ENCODE results near the gene PLP2.

PLP2 gene

GRCh38 chrX:49199906-49200771 lies 28.4 kb downstream of the PLP2 start, which contains the start of gene SYP:
TSS of gene SYP (minus strand) at chrX:49200193. CDS start at chrX:49200186, 7 bp downstream.
- H3K36me3 ChIP-seq (ENCODE audit: control insufficient read depth, low read length), result no peaks in the 10 kb centered on the region
- no peaks in the 10 kb centered on the region for H4K20me1 ChIP-seq (ENCODE audit: control insufficient read depth, insufficient read depth, low read depth, low read length)
- H3K27me3 ChIP-seq (ENCODE audit: control insufficient read depth, low read length), result no peaks in the 10 kb centered on the region; the same call in 1 of the 2 replicates
- no peaks in the 10 kb centered on the region for H3F3A ChIP-seq (ENCODE audit: control insufficient read depth, insufficient read depth)
- no peak for TF ChIP-seq EZH2phosphoT487 (IDR thresholded peaks at IDR 0.05; ENCODE audit: borderline replicate concordance, low read length)
- no peak for TF ChIP-seq CTCF (IDR thresholded peaks at IDR 0.05; ENCODE audit: low read depth, low read length, poor library complexity, severe bottlenecking)
- H3K4me1 ChIP-seq (ENCODE audit: control insufficient read depth, low read length), result peaks cover 6% of the 10 kb centered on the region
- H3K4me2 ChIP-seq (ENCODE audit: low read length), result peak within 1 kb of the TSS; percentile 64
- no peaks in the 10 kb centered on the region for H3K9me3 ChIP-seq (ENCODE audit: control insufficient read depth, insufficient read depth, low read length)
- no peaks in the 10 kb centered on the region for H3K9me2 ChIP-seq (replicated peaks; ENCODE audit: control insufficient read depth, low read length)
- peak within 1 kb of the TSS; percentile 60 for H3K4me3 ChIP-seq (ENCODE audit: low read length)
- H3K27ac ChIP-seq (ENCODE audit: low read depth, low read length), result no peak within 1 kb of the TSS
- H3K79me2 ChIP-seq (ENCODE audit: control insufficient read depth, low read length), result no peaks in the 10 kb centered on the region

DNA sequence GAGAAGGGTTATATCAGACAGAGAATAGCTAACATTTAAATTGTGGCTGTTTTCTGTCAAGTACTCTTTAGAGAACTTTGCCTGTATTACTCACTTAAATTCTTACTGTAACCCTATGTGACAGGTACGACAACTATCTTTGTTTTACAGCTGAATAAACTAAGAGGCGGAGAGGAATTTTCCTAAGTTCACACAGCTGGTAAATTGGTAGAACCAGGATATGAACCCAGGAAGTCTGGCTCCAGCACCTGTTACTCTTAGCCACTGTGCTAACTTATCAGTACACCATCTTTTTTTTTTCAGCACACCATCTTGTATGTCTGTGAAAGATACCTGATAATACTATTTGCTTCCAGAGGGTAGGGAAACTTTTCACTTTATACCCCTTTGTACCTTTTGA lies 30.3 kb downstream of the PLP2 start:
- Histone ChIP-seq H3F3A (ENCODE audit: control insufficient read depth, insufficient read depth) (no peaks in the 10 kb centered on the region), H3K9me3 (ENCODE audit: control insufficient read depth, insufficient read depth, low read length) (no peaks in the 10 kb centered on the region), H3K4me3 (ENCODE audit: low read length) (no peak overlapping the region), H3K4me2 (ENCODE audit: low read length) (no peak overlapping the region), H3K9me2 (replicated peaks; ENCODE audit: control insufficient read depth, low read length) (no peaks in the 10 kb centered on the region), H3K79me2 (ENCODE audit: control insufficient read depth, low read length) (no peaks in the 10 kb centered on the region), H3K27ac (ENCODE audit: low read depth, low read length) (no peak overlapping the region), H4K20me1 (ENCODE audit: control insufficient read depth, insufficient read depth, low read depth, low read length) (no peaks in the 10 kb centered on the region), H3K4me1 (ENCODE audit: control insufficient read depth, low read length) (peaks cover 6% of the 10 kb centered on the region), H3K36me3 (ENCODE audit: control insufficient read depth, low read length) (no peaks in the 10 kb centered on the region), H3K27me3 (ENCODE audit: control insufficient read depth, low read length) (no peaks in the 10 kb centered on the region; the same call in 1 of the 2 replicates)
- TF ChIP-seq EZH2phosphoT487 (IDR thresholded peaks at IDR 0.05; ENCODE audit: borderline replicate concordance, low read length), result no peak
- TF ChIP-seq CTCF (IDR thresholded peaks at IDR 0.05; ENCODE audit: low read depth, low read length, poor library complexity, severe bottlenecking), result no peak

DNA sequence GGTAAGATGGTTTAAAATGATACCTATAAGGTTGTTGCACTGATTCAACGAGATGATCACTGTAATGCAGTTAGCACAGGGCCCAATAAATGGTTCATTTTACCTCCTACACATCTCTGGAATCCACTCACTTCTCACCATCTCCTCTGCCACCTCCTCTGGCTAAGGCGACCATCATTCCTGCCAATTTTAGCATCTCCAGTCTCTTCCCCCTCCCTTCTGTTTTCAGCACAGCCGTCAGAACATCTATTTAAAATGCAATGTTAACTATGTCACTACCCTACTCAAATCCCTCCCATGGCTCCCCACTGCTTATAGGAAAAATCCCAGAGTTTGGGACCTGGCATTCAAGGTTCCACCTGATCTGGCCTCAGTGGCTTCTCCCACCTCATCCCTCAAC lies 31.8 kb downstream of the PLP2 start:
- Histone ChIP-seq H3K9me3 (ENCODE audit: control insufficient read depth, insufficient read depth, low read length) (no peaks in the 10 kb centered on the region), H3K4me2 (ENCODE audit: low read length) (no peak overlapping the region), H3K4me3 (ENCODE audit: low read length) (no peak overlapping the region), H3F3A (ENCODE audit: control insufficient read depth, insufficient read depth) (no peaks in the 10 kb centered on the region), H3K79me2 (ENCODE audit: control insufficient read depth, low read length) (no peaks in the 10 kb centered on the region), H3K27me3 (ENCODE audit: control insufficient read depth, low read length) (no peaks in the 10 kb centered on the region; the same call in 1 of the 2 replicates), H3K27ac (ENCODE audit: low read depth, low read length) (no peak overlapping the region), H3K4me1 (ENCODE audit: control insufficient read depth, low read length) (peaks cover 6% of the 10 kb centered on the region), H3K36me3 (ENCODE audit: control insufficient read depth, low read length) (no peaks in the 10 kb centered on the region), H3K9me2 (replicated peaks; ENCODE audit: control insufficient read depth, low read length) (no peaks in the 10 kb centered on the region), H4K20me1 (ENCODE audit: control insufficient read depth, insufficient read depth, low read depth, low read length) (no peaks in the 10 kb centered on the region)
- TF ChIP-seq EZH2phosphoT487 (IDR thresholded peaks at IDR 0.05; ENCODE audit: borderline replicate concordance, low read length) (no peak), CTCF (IDR thresholded peaks at IDR 0.05; ENCODE audit: low read depth, low read length, poor library complexity, severe bottlenecking) (no peak)

Data from DOHH2 (cell line).